Astrocyte (in vitro differentiated cells and primary cell): Measurements from ENCODE around the gene LTA. TPM values are rescaled to one million over a fixed set of nuclear protein-coding genes. Genes with fewer than 3 reads are reported as not detected.

ENCODE experiments used
- DNase-seq: peaks from one replicate; pipeline ENCODE4 v3.0.0-alpha.2; 2010; ENCODE audit warnings: low read depth
- FAIRE-seq: peaks from 2 replicates; lab custom pipeline; 2011; peaks lifted over from hg19 to GRCh38; lab: Jason Lieb, UNC
- H2AFZ ChIP-seq: 2 replicates; pipeline ENCODE4 v1.6.0; 2012; ENCODE audit warnings: low read depth, low read length, inconsistent platforms
- H3K27ac ChIP-seq: 2 replicates; pipeline ENCODE4 v1.5.1; 2011; ENCODE audit warnings: low read depth, low read length, inconsistent platforms
- H3K27me3 ChIP-seq: 2 replicates; pipeline ENCODE4 v1.6.0; 2011; ENCODE audit warnings: low read length, inconsistent platforms; ENCODE audit not compliant: insufficient read depth
- H3K36me3 ChIP-seq: 2 replicates; pipeline ENCODE4 v1.5.1; 2011; ENCODE audit warnings: low read length, inconsistent platforms; ENCODE audit not compliant: insufficient read depth
- H3K4me1 ChIP-seq: 2 replicates; pipeline ENCODE4 v1.5.1; 2011; ENCODE audit warnings: low read length, inconsistent platforms; ENCODE audit not compliant: insufficient read depth
- H3K4me2 ChIP-seq: 2 replicates; pipeline ENCODE4 v1.6.0; 2012; ENCODE audit warnings: low read length, inconsistent platforms
- H3K4me3 ChIP-seq: 2 replicates; pipeline ENCODE4 v1.5.1; 2011; ENCODE audit warnings: low read depth, mild to moderate bottlenecking, low read length, inconsistent platforms; ENCODE audit not compliant: insufficient read depth
- H3K79me2 ChIP-seq: 2 replicates; pipeline ENCODE4 v1.6.0; 2012; ENCODE audit warnings: mild to moderate bottlenecking, low read length, inconsistent platforms; ENCODE audit not compliant: insufficient read depth
- H3K9ac ChIP-seq: 2 replicates; pipeline ENCODE4 v1.6.0; 2012; ENCODE audit warnings: mild to moderate bottlenecking, low read length, inconsistent platforms
- H3K9me3 ChIP-seq: 2 replicates; pipeline ENCODE4 v1.5.1; 2012; ENCODE audit warnings: low read depth, mild to moderate bottlenecking, low read length, inconsistent platforms; ENCODE audit not compliant: insufficient read depth
- H4K20me1 ChIP-seq: 2 replicates; pipeline ENCODE4 v1.6.0; 2012; ENCODE audit warnings: low read length, inconsistent platforms; ENCODE audit not compliant: insufficient read depth
- H3K27ac Mint-ChIP-seq: one replicate; pipeline ENCODE4 v1.8.0; 2021; ENCODE audit warnings: mild to moderate bottlenecking, mixed read lengths; ENCODE audit not compliant: unreplicated experiment
- H3K27me3 Mint-ChIP-seq: one replicate; pipeline ENCODE4 v1.8.0; 2021; ENCODE audit warnings: low read depth, mixed read lengths; ENCODE audit not compliant: unreplicated experiment
- H3K36me3 Mint-ChIP-seq: one replicate; pipeline ENCODE4 v1.8.0; 2021; ENCODE audit warnings: low read depth, mixed read lengths; ENCODE audit not compliant: unreplicated experiment
- H3K4me1 Mint-ChIP-seq: one replicate; pipeline ENCODE4 v1.8.0; 2021; ENCODE audit warnings: low read depth, mixed read lengths; ENCODE audit not compliant: unreplicated experiment
- H3K4me3 Mint-ChIP-seq: one replicate; pipeline ENCODE4 v1.8.0; 2021; ENCODE audit warnings: mild to moderate bottlenecking, moderate library complexity, mixed read lengths; ENCODE audit not compliant: unreplicated experiment
- H3K9me3 Mint-ChIP-seq: one replicate; pipeline ENCODE4 v1.8.0; 2021; ENCODE audit warnings: mild to moderate bottlenecking, mixed read lengths; ENCODE audit not compliant: unreplicated experiment
- CTCF ChIP-seq: IDR thresholded peaks from 2 replicates; pipeline ENCODE4 v1.5.1; 2011; ENCODE audit warnings: low read depth, mild to moderate bottlenecking, inconsistent platforms, low read length, moderate library complexity; ENCODE audit not compliant: insufficient read depth
- EZH2 ChIP-seq: IDR thresholded peaks from 2 replicates; pipeline ENCODE4 v1.6.1; 2012; ENCODE audit warnings: mild to moderate bottlenecking, low read length, inconsistent platforms; ENCODE audit not compliant: insufficient read depth
- total RNA-seq: library from RNA; stranded (reverse); gene quantifications from 2 replicates; pipeline ENCODE4 v1.2.1, GENCODE V29; 2021

The LTA gene
- total RNA-seq, 1 donor from 2014 or later = not detected

- H3K9ac ChIP-seq = no peak overlapping the region
- FAIRE-seq = no peak
- no peak for TF ChIP-seq CTCF
- no peak for TF ChIP-seq EZH2
These were observed 2.1 kb upstream of the LTA start for GRCh38 chr6:31569861-31570536.

GRCh38 chr6:31573239-31574105 lies 1.4 kb downstream of the LTA start:
- TF ChIP-seq CTCF = no peak
- TF ChIP-seq EZH2 = no peak
- Histone ChIP-seq H3K9ac (no peak overlapping the region), H3K79me2 (no peaks in the 10 kb centered on the region), H3K27ac (no peak overlapping the region), H3K4me2 (no peak overlapping the region), H2AFZ (no peak overlapping the region), H3K4me3 (no peak overlapping the region), H3K27me3 (peaks cover 3% of the 10 kb centered on the region), H4K20me1 (no peaks in the 10 kb centered on the region), H3K9me3 (no peaks in the 10 kb centered on the region), H3K36me3 (no peaks in the 10 kb centered on the region), H3K4me1 (no peaks in the 10 kb centered on the region)
- no peak for FAIRE-seq
- Mint-ChIP-seq H3K36me3 (no peaks in the 10 kb centered on the region), H3K27ac (peak overlapping the region; percentile 28), H3K4me1 (peaks cover 12% of the 10 kb centered on the region), H3K27me3 (peaks cover 27% of the 10 kb centered on the region), H3K4me3 (no peak overlapping the region), H3K9me3 (no peaks in the 10 kb centered on the region)
- DNase-seq = no peak

More at GRCh38 chr6:31569861-31570536, 2.1 kb upstream of the LTA start:
- no peak overlapping the region for H2AFZ ChIP-seq
- no peaks in the 10 kb centered on the region for H3K36me3 ChIP-seq
- H3K4me1 Mint-ChIP-seq = peaks cover 11% of the 10 kb centered on the region
- no peak overlapping the region for H3K4me2 ChIP-seq
- no peaks in the 10 kb centered on the region for H3K79me2 ChIP-seq
- H4K20me1 ChIP-seq = no peaks in the 10 kb centered on the region
- H3K27ac ChIP-seq = no peak overlapping the region
- H3K27me3 ChIP-seq = peaks cover 3% of the 10 kb centered on the region
- no peaks in the 10 kb centered on the region for H3K4me1 ChIP-seq
- H3K4me3 Mint-ChIP-seq = no peak overlapping the region
- H3K4me3 ChIP-seq = no peak overlapping the region
- peaks cover 15% of the 10 kb centered on the region for H3K27me3 Mint-ChIP-seq
- no peaks in the 10 kb centered on the region for H3K36me3 Mint-ChIP-seq
- no peak for DNase-seq
- H3K9me3 Mint-ChIP-seq = no peaks in the 10 kb centered on the region
- H3K9me3 ChIP-seq = no peaks in the 10 kb centered on the region
- H3K27ac Mint-ChIP-seq = no peak overlapping the region
